ENCODE measurements around the gene SHISA7.
"Not testable (repeated sequence)": the region's sequence is repeated elsewhere in the genome, so short reads cannot be mapped to it uniquely, and the experiment has no call there.

The SHISA7 gene

GRCh38 chr19:55452749-55453346, 9.7 kb upstream of the SHISA7 start:
- peaks cover 19% of the 10 kb centered on the region for H3K27me3 ChIP-seq (ENCODE audit: low read depth)
- in situ Hi-C loops (cut with MboI; ENCODE audit: low sequenced_read_pairs): no loop called here
- peaks cover 8% of the 10 kb centered on the region; the same call in 1 of the 2 replicates for H3K36me3 ChIP-seq (replicated peaks)
- H3K4me3 ChIP-seq: no peak overlapping the region
- no peaks in the 10 kb centered on the region; the same call in 1 of the 2 replicates for H3K4me1 ChIP-seq
- DNase-seq (ENCODE audit: low spot score in 2 of 2): peak; percentile 54 to 84
- H3K9me3 ChIP-seq: no peaks in the 10 kb centered on the region

GRCh38 chr19:55451965-55452748, 9.1 kb upstream of the SHISA7 start:
- in situ Hi-C loops (cut with MboI; ENCODE audit: low sequenced_read_pairs): no loop called here
- DNase-seq (ENCODE audit: low spot score in 2 of 2): peak in 1 of 2 experiments; percentile 53
- Histone ChIP-seq H3K27me3 (ENCODE audit: low read depth) (peaks cover 21% of the 10 kb centered on the region), H3K9me3 (no peaks in the 10 kb centered on the region), H3K4me1 (no peaks in the 10 kb centered on the region), H3K36me3 (replicated peaks) (peaks cover 8% of the 10 kb centered on the region; the same call in 1 of the 2 replicates), H3K4me3 (peak overlapping the region; percentile 24; the same call in 1 of the 2 replicates)

- Histone ChIP-seq H3K4me3 (peak overlapping the region; percentile 24), H3K4me1 (no peaks in the 10 kb centered on the region), H3K27me3 (ENCODE audit: low read depth) (peaks cover 26% of the 10 kb centered on the region), H3K9me3 (no peaks in the 10 kb centered on the region), H3K36me3 (replicated peaks) (peaks cover 8% of the 10 kb centered on the region; the same call in 1 of the 2 replicates)
- in situ Hi-C loops (cut with MboI; ENCODE audit: low sequenced_read_pairs): no loop called here
- DNase-seq (ENCODE audit: low spot score in 2 of 2): peak in 1 of 2 experiments; percentile 45
These were observed 8.3 kb upstream of the SHISA7 start for GRCh38 chr19:55451163-55451964.

GRCh38 chr19:55449469-55449868, 6.4 kb upstream of the SHISA7 start:
- Histone ChIP-seq H3K4me3 (no peak overlapping the region), H3K27me3 (ENCODE audit: low read depth) (peaks cover 38% of the 10 kb centered on the region), H3K9me3 (no peaks in the 10 kb centered on the region), H3K36me3 (replicated peaks) (peaks cover 3% of the 10 kb centered on the region; the same call in 1 of the 2 replicates), H3K4me1 (no peaks in the 10 kb centered on the region)
- in situ Hi-C loops (cut with MboI; ENCODE audit: low sequenced_read_pairs): no loop called here
- no peak for DNase-seq (ENCODE audit: low spot score in 2 of 2)

- DNase-seq (ENCODE audit: low spot score in 2 of 2); H3K4me1 ChIP-seq; in situ Hi-C loops (cut with MboI; ENCODE audit: low sequenced_read_pairs); H3K36me3 ChIP-seq (replicated peaks); H3K9me3 ChIP-seq; H3K4me3 ChIP-seq: not testable (repeated sequence)
- H3K27me3 ChIP-seq (ENCODE audit: low read depth): peaks cover 50% of the 10 kb centered on the region
These were observed 5.0 kb upstream of the SHISA7 start for GRCh38 chr19:55448175-55448490.

- H3K4me1 ChIP-seq: no peaks in the 10 kb centered on the region
- H3K9me3 ChIP-seq: no peaks in the 10 kb centered on the region
- in situ Hi-C loops (cut with MboI; ENCODE audit: low sequenced_read_pairs): no loop called here
- no peaks in the 10 kb centered on the region for H3K36me3 ChIP-seq (replicated peaks)
- DNase-seq (ENCODE audit: low spot score in 2 of 2): peak; percentile 39 to 45
- H3K4me3 ChIP-seq: no peak overlapping the region
- H3K27me3 ChIP-seq (ENCODE audit: low read depth): peaks cover 52% of the 10 kb centered on the region
These were observed 4.5 kb upstream of the SHISA7 start for GRCh38 chr19:55447421-55448174.

- no peak for DNase-seq (ENCODE audit: low spot score in 2 of 2)
- Histone ChIP-seq H3K9me3 (no peaks in the 10 kb centered on the region), H3K27me3 (ENCODE audit: low read depth) (peaks cover 51% of the 10 kb centered on the region), H3K4me3 (no peak overlapping the region), H3K36me3 (replicated peaks) (no peaks in the 10 kb centered on the region), H3K4me1 (no peaks in the 10 kb centered on the region)
- in situ Hi-C loops (cut with MboI; ENCODE audit: low sequenced_read_pairs): no loop called here
These were observed 3.0 kb upstream of the SHISA7 start for GRCh38 chr19:55446060-55446459.

GRCh38 chr19:55444646-55445045, 1.5 kb upstream of the SHISA7 start:
- Histone ChIP-seq H3K9me3 (no peaks in the 10 kb centered on the region), H3K4me3 (no peak overlapping the region), H3K27me3 (ENCODE audit: low read depth) (peaks cover 56% of the 10 kb centered on the region), H3K36me3 (replicated peaks) (no peaks in the 10 kb centered on the region), H3K4me1 (no peaks in the 10 kb centered on the region)
- in situ Hi-C loops (cut with MboI; ENCODE audit: low sequenced_read_pairs): no loop called here
- DNase-seq (ENCODE audit: low spot score in 2 of 2): no peak

- Histone ChIP-seq H3K9me3 (no peaks in the 10 kb centered on the region), H3K4me3 (no peak overlapping the region), H3K27me3 (ENCODE audit: low read depth) (peaks cover 50% of the 10 kb centered on the region), H3K4me1 (no peaks in the 10 kb centered on the region), H3K36me3 (replicated peaks) (no peaks in the 10 kb centered on the region)
- no peak for DNase-seq (ENCODE audit: low spot score in 2 of 2)
- in situ Hi-C loops (cut with MboI; ENCODE audit: low sequenced_read_pairs): no loop called here
These were observed 852 bp upstream of the SHISA7 start for GRCh38 chr19:55443824-55444480.

GRCh38 chr19:55442372-55442961, 633 bp downstream of the SHISA7 start:
- H3K27me3 ChIP-seq (ENCODE audit: low read depth): peaks cover 50% of the 10 kb centered on the region
- no peaks in the 10 kb centered on the region for H3K9me3 ChIP-seq
- no peak for DNase-seq (ENCODE audit: low spot score in 2 of 2)
- H3K4me3 ChIP-seq: no peak overlapping the region
- no peaks in the 10 kb centered on the region for H3K4me1 ChIP-seq
- no peaks in the 10 kb centered on the region for H3K36me3 ChIP-seq (replicated peaks)
- in situ Hi-C loops (cut with MboI; ENCODE audit: low sequenced_read_pairs): no loop called here

- in situ Hi-C loops (cut with MboI; ENCODE audit: low sequenced_read_pairs): no loop called here
- Histone ChIP-seq H3K9me3 (no peaks in the 10 kb centered on the region), H3K36me3 (replicated peaks) (no peaks in the 10 kb centered on the region), H3K4me3 (no peak overlapping the region), H3K27me3 (ENCODE audit: low read depth) (peaks cover 45% of the 10 kb centered on the region), H3K4me1 (no peaks in the 10 kb centered on the region)
- DNase-seq (ENCODE audit: low spot score in 2 of 2): no peak
These were observed 1.3 kb downstream of the SHISA7 start for GRCh38 chr19:55441692-55442321.

GRCh38 chr19:55441319-55441691, 1.8 kb downstream of the SHISA7 start:
- no peaks in the 10 kb centered on the region for H3K9me3 ChIP-seq
- peaks cover 42% of the 10 kb centered on the region for H3K27me3 ChIP-seq (ENCODE audit: low read depth)
- DNase-seq (ENCODE audit: low spot score in 2 of 2): no peak
- no peaks in the 10 kb centered on the region for H3K4me1 ChIP-seq
- H3K36me3 ChIP-seq (replicated peaks): no peaks in the 10 kb centered on the region
- in situ Hi-C loops (cut with MboI; ENCODE audit: low sequenced_read_pairs): no loop called here
- H3K4me3 ChIP-seq: no peak overlapping the region
